Endothelial cell of umbilical vein (primary cell): ENCODE data around the gene CALML5.

Experiments used
- EZH2 ChIP-seq: IDR thresholded peaks from 2 replicates; pipeline ENCODE4 v1.6.1; 2012; ENCODE audit warnings: borderline replicate concordance, low read depth, mild to moderate bottlenecking, moderate library complexity, low read length, inconsistent platforms; ENCODE audit not compliant: severe bottlenecking
- POLR2A ChIP-seq: IDR thresholded peaks from 2 replicates; pipeline ENCODE4 v1.6.1; 2012; ENCODE audit warnings: low read depth, mild to moderate bottlenecking, control low read depth, low read length
- POLR2AphosphoS5 ChIP-seq: IDR thresholded peaks from 2 replicates; pipeline ENCODE4 v1.6.1; 2012; ENCODE audit warnings: low read depth, mild to moderate bottlenecking, control low read depth, low read length, moderate library complexity; ENCODE audit not compliant: insufficient read depth
- TF ChIP-seq, protein P1 (sequence below), 2 donors: IDR thresholded peaks; 1 replicate in 1 of 2; 2 replicates in 1 of 2; pipeline ENCODE4 v1.5.1; 2011; ENCODE audit warnings: low read length in 2 of 2, mild to moderate bottlenecking in 2 of 2, moderate library complexity in 2 of 2, control low read depth in 1 of 2, inconsistent platforms in 1 of 2, low read depth in 1 of 2; ENCODE audit not compliant: insufficient read depth in 1 of 2; ENCODE audit errors: extremely low read depth in 1 of 2
- TF ChIP-seq, protein P2 (sequence below): IDR thresholded peaks from 2 replicates; pipeline ENCODE4 v1.6.1; 2011; ENCODE audit not compliant: insufficient read depth, insufficient read length

DNA sequence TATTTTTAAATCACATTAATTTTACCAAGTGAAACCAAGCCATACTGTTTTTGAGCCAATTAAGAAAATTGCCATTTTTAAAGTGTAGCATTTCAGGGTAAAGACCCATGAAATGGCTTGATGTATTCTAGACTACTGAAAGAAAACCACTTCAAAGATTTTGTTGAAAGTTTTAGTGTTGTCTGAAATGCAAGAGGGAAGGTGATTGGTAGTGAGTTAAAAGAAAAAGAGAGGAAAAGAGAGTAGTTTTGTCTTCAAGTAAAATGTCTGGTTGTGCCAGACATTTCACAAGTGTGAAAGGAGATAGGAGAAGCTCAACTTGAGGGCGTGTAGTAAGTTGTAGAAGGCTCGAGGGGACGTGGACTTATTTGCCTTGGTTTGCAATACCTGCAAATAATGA is 41.6 kb downstream of the CALML5 start:
- TF ChIP-seq POLR2A (no peak), POLR2AphosphoS5 (no peak), EZH2 (no peak)
- TF ChIP-seq, protein P1, sequence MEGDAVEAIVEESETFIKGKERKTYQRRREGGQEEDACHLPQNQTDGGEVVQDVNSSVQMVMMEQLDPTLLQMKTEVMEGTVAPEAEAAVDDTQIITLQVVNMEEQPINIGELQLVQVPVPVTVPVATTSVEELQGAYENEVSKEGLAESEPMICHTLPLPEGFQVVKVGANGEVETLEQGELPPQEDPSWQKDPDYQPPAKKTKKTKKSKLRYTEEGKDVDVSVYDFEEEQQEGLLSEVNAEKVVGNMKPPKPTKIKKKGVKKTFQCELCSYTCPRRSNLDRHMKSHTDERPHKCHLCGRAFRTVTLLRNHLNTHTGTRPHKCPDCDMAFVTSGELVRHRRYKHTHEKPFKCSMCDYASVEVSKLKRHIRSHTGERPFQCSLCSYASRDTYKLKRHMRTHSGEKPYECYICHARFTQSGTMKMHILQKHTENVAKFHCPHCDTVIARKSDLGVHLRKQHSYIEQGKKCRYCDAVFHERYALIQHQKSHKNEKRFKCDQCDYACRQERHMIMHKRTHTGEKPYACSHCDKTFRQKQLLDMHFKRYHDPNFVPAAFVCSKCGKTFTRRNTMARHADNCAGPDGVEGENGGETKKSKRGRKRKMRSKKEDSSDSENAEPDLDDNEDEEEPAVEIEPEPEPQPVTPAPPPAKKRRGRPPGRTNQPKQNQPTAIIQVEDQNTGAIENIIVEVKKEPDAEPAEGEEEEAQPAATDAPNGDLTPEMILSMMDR (IDR thresholded peaks at IDR 0.05; ENCODE audit: extremely low read depth in 1 of 2, insufficient read depth in 1 of 2, low read depth in 1 of 2, low read length in 2 of 2): no peak
- TF ChIP-seq, protein P2, sequence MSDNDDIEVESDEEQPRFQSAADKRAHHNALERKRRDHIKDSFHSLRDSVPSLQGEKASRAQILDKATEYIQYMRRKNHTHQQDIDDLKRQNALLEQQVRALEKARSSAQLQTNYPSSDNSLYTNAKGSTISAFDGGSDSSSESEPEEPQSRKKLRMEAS: no peak
